ENCODE measurements around the gene ABLIM3. TPM values are rescaled to one million over a fixed set of nuclear protein-coding genes. Genes with fewer than 3 reads are reported as not detected.

The ABLIM3 gene
- total and polyA plus RNA-seq, 2 of the 13 experiments (the other 11 are each of a cell fraction or from before 2014, with no cell fraction given): 0.53 to 6.3 TPM

- no peak for TF ChIP-seq ZNF407 (CRISPR knock-in tag; IDR thresholded peaks at IDR 0.05; ENCODE audit: not compliant biosample characterization)
- TF ChIP-seq FOXK2 (IDR thresholded peaks at IDR 0.05): no peak
- TF ChIP-seq FOXA3 (CRISPR knock-in tag; IDR thresholded peaks at IDR 0.05): no peak
- no peak for TF ChIP-seq FOXC1 (CRISPR knock-in tag; IDR thresholded peaks at IDR 0.05; ENCODE audit: borderline replicate concordance)
- TF ChIP-seq IKZF1 (IDR thresholded peaks at IDR 0.05): no peak
- TF ChIP-seq ZMYM2 (CRISPR knock-in tag; IDR thresholded peaks at IDR 0.05): no peak
- no peak for TF ChIP-seq HOXA9 (CRISPR knock-in tag; IDR thresholded peaks at IDR 0.05; ENCODE audit: borderline replicate concordance)
- no peak for TF ChIP-seq ZNF292 (CRISPR knock-in tag; IDR thresholded peaks at IDR 0.05; ENCODE audit: borderline replicate concordance, low read depth)
Observed at GRCh38 chr5:149110406-149110805, 30.9 kb upstream of the ABLIM3 start (continued).
